GM23338 (cell line): ENCODE measurements around the gene CLSTN2. TPM values are rescaled to one million over a fixed set of nuclear protein-coding genes. Genes with fewer than 3 reads are reported as not detected.
A peak's percentile ranks its signal among the peaks of the same experiment; 100 is the strongest.

Experiments used
- ATAC-seq: fragments of 200-7000 bp; cut with Tn5 transposase; 3 replicates; pipeline ENCODE4 v1.9.1; 2020
- DNase-seq: peaks from one replicate; pipeline ENCODE4 v3.0.0-alpha.2; 2015; ENCODE audit warnings: low spot score
- H2AFZ ChIP-seq: fragments of 200-600 bp; sonication (generic); 2 replicates; pipeline ENCODE4 v1.8.0; 2016; ENCODE audit warnings: antibody characterized with exemption, mild to moderate bottlenecking, moderate library complexity
- H3F3A ChIP-seq: fragments of 200-600 bp; sonication (generic); replicated peaks from 2 replicates; pipeline ENCODE4 v1.8.0; 2017; ENCODE audit warnings: antibody characterized with exemption, mixed run types, low read depth
- H3K27ac ChIP-seq: fragments of 200-600 bp; sonication (generic); 2 replicates; pipeline ENCODE4 v1.6.1; 2016; ENCODE audit warnings: low read depth
- H3K27me3 ChIP-seq: fragments of 200-600 bp; sonication (generic); 2 replicates; pipeline ENCODE4 v1.8.0; 2016; ENCODE audit warnings: mild to moderate bottlenecking, mixed run types, moderate library complexity; ENCODE audit not compliant: insufficient read depth
- H3K36me3 ChIP-seq: fragments of 200-600 bp; sonication (generic); 2 replicates; pipeline ENCODE4 v1.8.0; 2016; ENCODE audit warnings: mild to moderate bottlenecking; ENCODE audit not compliant: insufficient read depth
- H3K4me1 ChIP-seq: fragments of 200-600 bp; sonication (generic); 2 replicates; pipeline ENCODE4 v1.8.0; 2016; ENCODE audit warnings: mild to moderate bottlenecking, moderate library complexity; ENCODE audit not compliant: insufficient read depth
- H3K4me2 ChIP-seq: fragments of 200-600 bp; sonication (generic); 2 replicates; pipeline ENCODE4 v1.7.1; 2017; ENCODE audit warnings: mixed run types
- H3K4me3 ChIP-seq: fragments of 200-600 bp; sonication (generic); 2 replicates; pipeline ENCODE4 v1.6.1; 2016; ENCODE audit warnings: mixed run types
- H3K79me2 ChIP-seq: fragments of 200-600 bp; sonication (generic); replicated peaks from 2 replicates; pipeline ENCODE4 v1.8.0; 2017; ENCODE audit warnings: mild to moderate bottlenecking; ENCODE audit not compliant: insufficient read depth
- H3K9me2 ChIP-seq: fragments of 200-600 bp; sonication (generic); 2 replicates; pipeline ENCODE4 v1.8.0; 2017; ENCODE audit not compliant: insufficient read depth
- H4K20me1 ChIP-seq: fragments of 200-600 bp; sonication (generic); replicated peaks from 2 replicates; pipeline ENCODE4 v1.8.0; 2017; ENCODE audit warnings: mild to moderate bottlenecking; ENCODE audit not compliant: insufficient read depth
- H3K27ac Mint-ChIP-seq: 2 replicates; pipeline ENCODE4 v1.8.0; 2020; ENCODE audit warnings: inconsistent platforms, mild to moderate bottlenecking, moderate library complexity, mixed read lengths
- H3K27me3 Mint-ChIP-seq: 3 replicates; pipeline ENCODE4 v1.8.0; 2022; ENCODE audit warnings: low read depth, mild to moderate bottlenecking, moderate library complexity, mixed read lengths, inconsistent platforms; ENCODE audit not compliant: insufficient read depth, poor library complexity
- H3K36me3 Mint-ChIP-seq: 3 replicates; pipeline ENCODE4 v1.8.0; 2021; ENCODE audit warnings: low read depth, mild to moderate bottlenecking, inconsistent platforms, moderate library complexity, mixed read lengths
- H3K4me1 Mint-ChIP-seq: 3 replicates; pipeline ENCODE4 v1.8.0; 2020; ENCODE audit warnings: mild to moderate bottlenecking, inconsistent platforms, mixed read lengths
- H3K4me3 Mint-ChIP-seq: 3 replicates; pipeline ENCODE4 v1.8.0; 2021; ENCODE audit warnings: moderate library complexity, mild to moderate bottlenecking, inconsistent platforms, mixed read lengths
- H3K9me3 Mint-ChIP-seq: 3 replicates; pipeline ENCODE4 v1.8.0; 2020; ENCODE audit warnings: moderate library complexity, mild to moderate bottlenecking, inconsistent platforms, mixed read lengths
- CREB1 ChIP-seq: fragments of 250-450 bp; sonication (Bioruptor Pico); IDR thresholded peaks from 2 replicates; pipeline ENCODE4 v1.5.0; 2020; ENCODE audit warnings: low read depth, mild to moderate bottlenecking, moderate library complexity
- EZH2 ChIP-seq: fragments of 200-600 bp; sonication (generic); IDR thresholded peaks from one replicate; pipeline ENCODE4 v1.8.0; 2017; ENCODE audit warnings: antibody characterized with exemption, mild to moderate bottlenecking, low read depth; ENCODE audit not compliant: unreplicated experiment
- EZH2phosphoT487 ChIP-seq: fragments of 200-600 bp; sonication (generic); IDR thresholded peaks from one replicate; pipeline ENCODE4 v1.8.1; 2018; ENCODE audit warnings: antibody characterized with exemption; ENCODE audit not compliant: unreplicated experiment
- JUNB ChIP-seq: IDR thresholded peaks from one replicate; pipeline ENCODE4 v1.6.1; 2016; ENCODE audit warnings: antibody characterized with exemption; ENCODE audit not compliant: unreplicated experiment
- NANOG ChIP-seq: IDR thresholded peaks from 2 replicates; pipeline ENCODE4 v1.6.1; 2016; ENCODE audit warnings: antibody characterized with exemption, borderline replicate concordance
- POLR2AphosphoS5 ChIP-seq: IDR thresholded peaks from 2 replicates; pipeline ENCODE4 v1.6.1; 2016; ENCODE audit warnings: antibody characterized with exemption, low read depth
- REST ChIP-seq: IDR thresholded peaks from one replicate; pipeline ENCODE4 v1.6.1; 2018; ENCODE audit warnings: antibody characterized with exemption; ENCODE audit not compliant: unreplicated experiment
- STAT1 ChIP-seq: IDR thresholded peaks from one replicate; pipeline ENCODE4 v1.6.1; 2016; ENCODE audit warnings: antibody characterized with exemption; ENCODE audit not compliant: unreplicated experiment
- ZNF114 ChIP-seq: fragments of 250-450 bp; sonication (Bioruptor Pico); IDR thresholded peaks from 2 replicates; pipeline ENCODE4 v1.5.0; 2020; ENCODE audit warnings: mild to moderate bottlenecking, moderate library complexity
- ZNF331 ChIP-seq: fragments of 250-450 bp; sonication (Bioruptor Pico); IDR thresholded peaks from 2 replicates; pipeline ENCODE4 v1.5.0; 2020; ENCODE audit warnings: low read depth, mild to moderate bottlenecking, moderate library complexity
- polyA plus RNA-seq: library from polyadenylated mRNA; unstranded; fragments of >200 nt; fragmentation: Nextera tagmentation; extraction: Ambion mirVana; gene quantifications from 2 replicates; pipeline ENCODE4 v1.2.1, GENCODE V29; 2016
- total RNA-seq: library from RNA; depleted of rRNA; stranded (reverse); fragments of >200 nt; shearing (Covaris generic); gene quantifications from 2 replicates; pipeline ENCODE4 v1.2.3, GENCODE V29; 2014
- TF ChIP-seq, protein P1 (sequence below): fragments of 250-450 bp; sonication (Bioruptor Pico); IDR thresholded peaks from 2 replicates; pipeline ENCODE4 v1.5.0; 2020; ENCODE audit warnings: mild to moderate bottlenecking, moderate library complexity
- TF ChIP-seq, protein P2 (sequence below): IDR thresholded peaks from 2 replicates; pipeline ENCODE4 v1.6.1; 2016; ENCODE audit warnings: antibody characterized with exemption

Gene CLSTN2
- total and polyA plus RNA-seq, 2 experiments from 2014 or later: 0.11 to 0.83 TPM

- Mint-ChIP-seq H3K27me3 (peaks cover 3% of the 10 kb centered on the region), H3K27ac (peak overlapping the region; percentile 93), H3K4me1 (peaks cover 30% of the 10 kb centered on the region), H3K36me3 (no peaks in the 10 kb centered on the region; the same call in 2 of the 3 replicates), H3K9me3 (no peaks in the 10 kb centered on the region; the same call in 2 of the 3 replicates), H3K4me3 (no peak overlapping the region)
- Histone ChIP-seq H3K79me2 (no peaks in the 10 kb centered on the region), H3K27me3 (no peaks in the 10 kb centered on the region), H4K20me1 (no peaks in the 10 kb centered on the region), H3K27ac (peak overlapping the region; percentile 89; the same call in 1 of the 2 replicates), H3K4me1 (peaks cover 13% of the 10 kb centered on the region), H2AFZ (no peak overlapping the region), H3F3A (0 out of 2 replicates have a peak, but pooled peaks cover 6% of the 10 kb centered on the region), H3K4me2 (peak overlapping the region; percentile 45), H3K36me3 (no peaks in the 10 kb centered on the region), H3K9me2 (peaks cover 24% of the 10 kb centered on the region), H3K4me3 (peak overlapping the region; percentile 15; the same call in 1 of the 2 replicates)
- ATAC-seq (peak; percentile 98), DNase-seq (peak; percentile 66)
- TF ChIP-seq, protein P1, sequence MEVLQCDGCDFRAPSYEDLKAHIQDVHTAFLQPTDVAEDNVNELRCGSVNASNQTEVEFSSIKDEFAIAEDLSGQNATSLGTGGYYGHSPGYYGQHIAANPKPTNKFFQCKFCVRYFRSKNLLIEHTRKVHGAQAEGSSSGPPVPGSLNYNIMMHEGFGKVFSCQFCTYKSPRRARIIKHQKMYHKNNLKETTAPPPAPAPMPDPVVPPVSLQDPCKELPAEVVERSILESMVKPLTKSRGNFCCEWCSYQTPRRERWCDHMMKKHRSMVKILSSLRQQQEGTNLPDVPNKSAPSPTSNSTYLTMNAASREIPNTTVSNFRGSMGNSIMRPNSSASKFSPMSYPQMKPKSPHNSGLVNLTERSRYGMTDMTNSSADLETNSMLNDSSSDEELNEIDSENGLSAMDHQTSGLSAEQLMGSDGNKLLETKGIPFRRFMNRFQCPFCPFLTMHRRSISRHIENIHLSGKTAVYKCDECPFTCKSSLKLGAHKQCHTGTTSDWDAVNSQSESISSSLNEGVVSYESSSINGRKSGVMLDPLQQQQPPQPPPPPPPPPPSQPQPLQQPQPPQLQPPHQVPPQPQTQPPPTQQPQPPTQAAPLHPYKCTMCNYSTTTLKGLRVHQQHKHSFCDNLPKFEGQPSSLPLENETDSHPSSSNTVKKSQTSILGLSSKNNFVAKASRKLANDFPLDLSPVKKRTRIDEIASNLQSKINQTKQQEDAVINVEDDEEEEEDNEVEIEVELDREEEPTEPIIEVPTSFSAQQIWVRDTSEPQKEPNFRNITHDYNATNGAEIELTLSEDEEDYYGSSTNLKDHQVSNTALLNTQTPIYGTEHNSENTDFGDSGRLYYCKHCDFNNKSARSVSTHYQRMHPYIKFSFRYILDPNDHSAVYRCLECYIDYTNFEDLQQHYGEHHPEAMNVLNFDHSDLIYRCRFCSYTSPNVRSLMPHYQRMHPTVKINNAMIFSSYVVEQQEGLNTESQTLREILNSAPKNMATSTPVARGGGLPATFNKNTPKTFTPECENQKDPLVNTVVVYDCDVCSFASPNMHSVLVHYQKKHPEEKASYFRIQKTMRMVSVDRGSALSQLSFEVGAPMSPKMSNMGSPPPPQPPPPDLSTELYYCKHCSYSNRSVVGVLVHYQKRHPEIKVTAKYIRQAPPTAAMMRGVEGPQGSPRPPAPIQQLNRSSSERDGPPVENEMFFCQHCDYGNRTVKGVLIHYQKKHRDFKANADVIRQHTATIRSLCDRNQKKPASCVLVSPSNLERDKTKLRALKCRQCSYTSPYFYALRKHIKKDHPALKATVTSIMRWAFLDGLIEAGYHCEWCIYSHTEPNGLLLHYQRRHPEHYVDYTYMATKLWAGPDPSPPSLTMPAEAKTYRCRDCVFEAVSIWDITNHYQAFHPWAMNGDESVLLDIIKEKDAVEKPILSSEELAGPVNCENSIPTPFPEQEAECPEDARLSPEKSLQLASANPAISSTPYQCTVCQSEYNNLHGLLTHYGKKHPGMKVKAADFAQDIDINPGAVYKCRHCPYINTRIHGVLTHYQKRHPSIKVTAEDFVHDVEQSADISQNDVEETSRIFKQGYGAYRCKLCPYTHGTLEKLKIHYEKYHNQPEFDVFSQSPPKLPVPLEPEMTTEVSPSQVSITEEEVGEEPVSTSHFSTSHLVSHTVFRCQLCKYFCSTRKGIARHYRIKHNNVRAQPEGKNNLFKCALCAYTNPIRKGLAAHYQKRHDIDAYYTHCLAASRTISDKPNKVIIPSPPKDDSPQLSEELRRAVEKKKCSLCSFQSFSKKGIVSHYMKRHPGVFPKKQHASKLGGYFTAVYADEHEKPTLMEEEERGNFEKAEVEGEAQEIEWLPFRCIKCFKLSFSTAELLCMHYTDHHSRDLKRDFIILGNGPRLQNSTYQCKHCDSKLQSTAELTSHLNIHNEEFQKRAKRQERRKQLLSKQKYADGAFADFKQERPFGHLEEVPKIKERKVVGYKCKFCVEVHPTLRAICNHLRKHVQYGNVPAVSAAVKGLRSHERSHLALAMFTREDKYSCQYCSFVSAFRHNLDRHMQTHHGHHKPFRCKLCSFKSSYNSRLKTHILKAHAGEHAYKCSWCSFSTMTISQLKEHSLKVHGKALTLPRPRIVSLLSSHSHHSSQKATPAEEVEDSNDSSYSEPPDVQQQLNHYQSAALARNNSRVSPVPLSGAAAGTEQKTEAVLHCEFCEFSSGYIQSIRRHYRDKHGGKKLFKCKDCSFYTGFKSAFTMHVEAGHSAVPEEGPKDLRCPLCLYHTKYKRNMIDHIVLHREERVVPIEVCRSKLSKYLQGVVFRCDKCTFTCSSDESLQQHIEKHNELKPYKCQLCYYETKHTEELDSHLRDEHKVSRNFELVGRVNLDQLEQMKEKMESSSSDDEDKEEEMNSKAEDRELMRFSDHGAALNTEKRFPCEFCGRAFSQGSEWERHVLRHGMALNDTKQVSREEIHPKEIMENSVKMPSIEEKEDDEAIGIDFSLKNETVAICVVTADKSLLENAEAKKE (CRISPR knock-in tag): peak; percentile 100
- TF ChIP-seq ZNF114 (CRISPR knock-in tag) (peak; percentile 91; the same call in 1 of the 2 replicates), STAT1 (no peak), NANOG (peak; percentile 77), EZH2 (no peak), EZH2phosphoT487 (no peak), ZNF331 (CRISPR knock-in tag) (no peak), JUNB (peak; percentile 32), REST (no peak), CREB1 (no peak), POLR2AphosphoS5 (no peak)
- TF ChIP-seq, protein P2, sequence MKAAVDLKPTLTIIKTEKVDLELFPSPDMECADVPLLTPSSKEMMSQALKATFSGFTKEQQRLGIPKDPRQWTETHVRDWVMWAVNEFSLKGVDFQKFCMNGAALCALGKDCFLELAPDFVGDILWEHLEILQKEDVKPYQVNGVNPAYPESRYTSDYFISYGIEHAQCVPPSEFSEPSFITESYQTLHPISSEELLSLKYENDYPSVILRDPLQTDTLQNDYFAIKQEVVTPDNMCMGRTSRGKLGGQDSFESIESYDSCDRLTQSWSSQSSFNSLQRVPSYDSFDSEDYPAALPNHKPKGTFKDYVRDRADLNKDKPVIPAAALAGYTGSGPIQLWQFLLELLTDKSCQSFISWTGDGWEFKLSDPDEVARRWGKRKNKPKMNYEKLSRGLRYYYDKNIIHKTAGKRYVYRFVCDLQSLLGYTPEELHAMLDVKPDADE: no peak
Measured at GRCh38 chr3:140341817-140342403, 406.9 kb downstream of the CLSTN2 start.
